Brain microvascular endothelial cell (primary cell): ENCODE results near the gene IKZF3.

Experiments
- DNase-seq: peaks from one replicate; pipeline ENCODE4 v3.0.0-alpha.2; 2020
- H3K27ac ChIP-seq: fragments of 250-450 bp; sonication (Bioruptor Pico); 2 replicates; pipeline ENCODE4 v1.5.1; 2020; ENCODE audit warnings: mild to moderate bottlenecking, moderate library complexity
- H3K27me3 ChIP-seq: fragments of 250-450 bp; sonication (Bioruptor Pico); replicated peaks from 2 replicates; pipeline ENCODE4 v1.5.1; 2020; ENCODE audit warnings: mild to moderate bottlenecking
- H3K36me3 ChIP-seq: fragments of 250-450 bp; sonication (Bioruptor Pico); replicated peaks from 2 replicates; pipeline ENCODE4 v1.5.1; 2020; ENCODE audit warnings: mild to moderate bottlenecking
- H3K4me3 ChIP-seq: 2 replicates; pipeline ENCODE4 v1.5.1; 2011; ENCODE audit warnings: low read depth, mild to moderate bottlenecking, control low read depth, low read length, moderate library complexity
- in situ Hi-C: cut with HindIII; loops from 2 replicates; pipeline ENCODE4 v1.10.0; 2017; ENCODE audit warnings: low sequenced_read_pairs, low pct_ligation_motif_present
- TF ChIP-seq, protein P1 (sequence below): IDR thresholded peaks from 2 replicates; pipeline ENCODE4 v1.5.1; 2011; ENCODE audit warnings: low read depth, mild to moderate bottlenecking, moderate library complexity, low read length, control low read depth, inconsistent platforms; ENCODE audit errors: missing control alignments

Gene IKZF3

DNA sequence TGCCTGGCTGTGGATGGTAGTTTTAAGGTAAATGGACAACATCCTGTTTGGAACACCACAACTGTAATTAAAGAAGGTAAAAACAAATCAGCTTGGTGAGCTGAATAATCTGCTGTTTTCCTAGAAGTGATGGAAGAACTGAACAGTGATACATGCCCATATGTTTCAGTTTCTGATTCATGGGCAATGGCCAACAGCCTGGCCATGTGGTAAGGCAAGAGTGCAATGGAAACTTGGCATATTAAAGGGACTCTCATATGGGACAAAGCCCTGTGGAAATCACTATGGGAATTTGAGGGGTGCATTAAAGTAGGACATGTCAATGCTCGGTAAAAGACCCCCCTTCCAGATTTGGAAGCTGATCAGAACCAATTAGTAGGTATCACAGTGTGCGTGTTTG, 37.8 kb downstream of the IKZF3 start:
- H3K27ac ChIP-seq: no peak overlapping the region
- H3K27me3 ChIP-seq: peaks cover 3% of the 10 kb centered on the region
- H3K4me3 ChIP-seq: no peak overlapping the region
- in situ Hi-C loops: no loop called here
- no peaks in the 10 kb centered on the region for H3K36me3 ChIP-seq
- TF ChIP-seq, protein P1, sequence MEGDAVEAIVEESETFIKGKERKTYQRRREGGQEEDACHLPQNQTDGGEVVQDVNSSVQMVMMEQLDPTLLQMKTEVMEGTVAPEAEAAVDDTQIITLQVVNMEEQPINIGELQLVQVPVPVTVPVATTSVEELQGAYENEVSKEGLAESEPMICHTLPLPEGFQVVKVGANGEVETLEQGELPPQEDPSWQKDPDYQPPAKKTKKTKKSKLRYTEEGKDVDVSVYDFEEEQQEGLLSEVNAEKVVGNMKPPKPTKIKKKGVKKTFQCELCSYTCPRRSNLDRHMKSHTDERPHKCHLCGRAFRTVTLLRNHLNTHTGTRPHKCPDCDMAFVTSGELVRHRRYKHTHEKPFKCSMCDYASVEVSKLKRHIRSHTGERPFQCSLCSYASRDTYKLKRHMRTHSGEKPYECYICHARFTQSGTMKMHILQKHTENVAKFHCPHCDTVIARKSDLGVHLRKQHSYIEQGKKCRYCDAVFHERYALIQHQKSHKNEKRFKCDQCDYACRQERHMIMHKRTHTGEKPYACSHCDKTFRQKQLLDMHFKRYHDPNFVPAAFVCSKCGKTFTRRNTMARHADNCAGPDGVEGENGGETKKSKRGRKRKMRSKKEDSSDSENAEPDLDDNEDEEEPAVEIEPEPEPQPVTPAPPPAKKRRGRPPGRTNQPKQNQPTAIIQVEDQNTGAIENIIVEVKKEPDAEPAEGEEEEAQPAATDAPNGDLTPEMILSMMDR: no peak
- no peak for DNase-seq

DNA sequence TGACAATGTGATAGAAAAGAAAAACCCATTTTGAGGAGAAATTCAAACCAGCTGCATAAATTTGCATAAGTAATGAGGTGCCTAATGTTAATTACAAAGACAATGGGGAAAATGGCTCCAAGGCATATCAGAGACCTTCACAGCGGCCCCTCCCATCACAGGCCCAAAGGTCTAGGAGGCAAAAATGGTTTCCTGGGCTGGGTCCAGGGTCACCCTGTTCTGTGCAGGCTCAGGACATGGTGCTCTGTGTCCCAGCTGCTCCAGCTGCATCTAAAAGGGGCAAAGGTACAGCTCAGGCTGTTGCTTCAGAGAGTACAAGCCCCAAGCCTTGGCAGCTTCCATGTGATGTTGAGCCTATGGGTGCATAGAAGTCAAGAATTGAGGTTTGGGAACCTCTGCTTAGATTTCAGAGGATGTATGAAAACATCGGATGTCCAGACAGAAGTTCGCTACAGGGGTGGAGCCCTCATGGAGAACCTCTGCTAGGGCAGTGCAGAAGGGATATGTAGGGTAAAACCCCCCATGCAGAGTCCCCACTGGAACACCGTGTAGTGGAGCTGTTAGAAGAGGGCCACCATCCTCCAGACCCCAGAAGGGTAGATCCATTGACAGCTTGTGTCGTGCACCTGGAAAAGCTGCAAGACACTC, 40.6 kb downstream of the IKZF3 start:
- no peak overlapping the region for H3K4me3 ChIP-seq
- peaks cover 3% of the 10 kb centered on the region for H3K27me3 ChIP-seq
- no peak for DNase-seq
- in situ Hi-C loops: no loop called here
- H3K36me3 ChIP-seq: no peaks in the 10 kb centered on the region
- TF ChIP-seq, protein P1: no peak
- H3K27ac ChIP-seq: no peak overlapping the region

DNA sequence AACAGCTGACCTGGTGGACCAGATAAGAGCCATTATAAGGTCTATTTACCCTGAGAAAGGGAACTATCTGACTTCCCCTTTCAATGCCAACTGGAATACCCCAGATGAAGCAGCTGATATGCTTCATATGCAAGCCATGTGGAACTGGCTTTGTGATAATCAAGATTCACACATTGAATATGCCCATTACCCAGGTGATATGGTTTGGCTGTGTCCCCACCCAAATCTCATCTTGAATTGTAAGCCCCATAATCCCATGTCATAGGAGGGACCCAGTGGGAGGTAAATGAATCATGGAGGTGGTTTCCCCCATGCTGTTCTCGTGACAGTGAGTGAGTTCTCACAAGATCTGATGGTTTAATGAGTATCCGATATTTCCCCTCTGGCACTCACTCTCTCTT, 42.1 kb downstream of the IKZF3 start:
- Histone ChIP-seq H3K27ac (no peak overlapping the region), H3K36me3 (no peaks in the 10 kb centered on the region), H3K27me3 (no peaks in the 10 kb centered on the region), H3K4me3 (no peak overlapping the region)
- DNase-seq: no peak
- in situ Hi-C loops: no loop called here
- TF ChIP-seq, protein P1: no peak

DNA sequence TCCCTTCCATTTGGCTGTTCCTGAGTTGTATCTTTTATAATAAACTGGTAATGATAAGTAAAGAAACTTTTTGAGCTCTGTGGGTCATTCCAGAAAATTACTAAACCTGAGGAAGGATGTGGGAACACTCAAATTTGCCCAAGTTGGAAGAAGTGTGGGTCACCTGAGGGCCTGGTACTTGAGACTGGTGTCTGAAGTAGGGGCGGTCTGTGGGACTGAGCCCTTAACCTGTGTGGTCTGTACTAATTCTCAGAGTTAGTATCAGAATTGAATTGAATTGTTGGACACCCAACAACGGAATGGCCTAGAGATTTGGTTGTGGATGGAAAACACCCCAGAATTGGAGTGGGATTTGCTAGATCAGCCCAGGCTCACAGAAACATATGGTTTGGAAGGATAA, 43.1 kb downstream of the IKZF3 start:
- Histone ChIP-seq H3K36me3 (no peaks in the 10 kb centered on the region), H3K27me3 (no peaks in the 10 kb centered on the region), H3K4me3 (no peak overlapping the region), H3K27ac (no peak overlapping the region)
- DNase-seq: no peak
- in situ Hi-C loops: no loop called here
- TF ChIP-seq, protein P1: no peak

DNA sequence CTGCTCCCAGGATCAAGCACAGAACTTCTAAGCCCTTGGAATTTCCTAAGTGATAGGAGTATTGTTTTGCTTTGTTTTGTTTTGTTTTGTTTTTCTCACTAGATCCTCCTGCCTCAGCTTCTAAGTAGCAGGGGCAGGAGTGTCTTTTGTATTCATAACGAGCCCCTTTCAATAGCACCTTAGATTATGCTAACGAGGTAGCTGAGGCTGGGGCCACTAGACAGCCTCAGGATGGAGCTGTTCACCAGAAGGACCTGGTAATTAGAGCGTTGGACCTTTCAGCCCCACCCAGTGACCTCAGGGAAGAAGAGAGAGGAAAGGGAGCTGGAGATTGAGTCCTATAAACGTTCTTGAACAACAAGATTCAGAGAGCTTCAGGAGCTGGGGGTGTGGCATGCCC, 43.6 kb downstream of the IKZF3 start:
- Histone ChIP-seq H3K27ac (no peak overlapping the region), H3K36me3 (no peaks in the 10 kb centered on the region), H3K4me3 (no peak overlapping the region), H3K27me3 (no peaks in the 10 kb centered on the region)
- in situ Hi-C loops: no loop called here
- no peak for DNase-seq
- TF ChIP-seq, protein P1: no peak

DNA sequence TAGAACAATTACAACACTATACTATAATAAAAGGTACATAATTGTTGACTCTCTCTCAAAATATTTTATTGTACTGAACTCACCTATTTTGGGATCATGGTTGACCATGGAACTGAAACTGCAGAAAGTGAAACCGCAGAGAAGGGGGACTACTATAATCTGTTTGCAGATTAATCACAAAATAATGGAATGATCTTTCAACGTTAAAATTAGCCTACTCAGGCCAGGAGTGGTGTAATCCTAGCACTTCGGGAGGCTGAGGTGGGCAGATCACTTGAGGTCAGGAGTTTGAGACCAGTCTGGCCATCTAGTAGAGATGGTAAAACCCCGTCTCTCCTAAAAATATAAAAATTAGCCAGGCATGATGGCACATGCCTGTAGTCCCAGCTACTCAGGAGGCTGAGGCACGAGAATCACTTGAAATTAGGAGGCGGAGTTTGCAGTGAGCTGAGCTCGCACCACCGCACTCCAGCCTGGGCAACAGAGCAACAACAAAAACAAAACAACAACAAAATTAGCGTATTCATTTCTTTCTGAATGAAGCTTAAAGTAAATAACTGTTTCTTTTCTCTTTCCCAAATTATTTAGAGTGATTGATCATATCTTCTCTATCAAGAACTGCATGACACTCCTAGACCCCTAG, 45.6 kb downstream of the IKZF3 start:
- Histone ChIP-seq H3K36me3 (no peaks in the 10 kb centered on the region), H3K4me3 (no peak overlapping the region), H3K27ac (no peak overlapping the region), H3K27me3 (no peaks in the 10 kb centered on the region)
- DNase-seq: no peak
- in situ Hi-C loops: no loop called here
- TF ChIP-seq, protein P1: no peak
